Measurements from ENCODE around the gene KCTD15. TPM values are rescaled to one million over a fixed set of nuclear protein-coding genes. Genes with fewer than 3 reads are reported as not detected.

Gene KCTD15
- total and polyA plus RNA-seq, 2 donors (not counting 3 experiments of a cell fraction or from before 2014, with no cell fraction given): 49.5 to 51.8 TPM

- intact Hi-C loops (cut with micrococcal nuclease) (no loop called here), dilution Hi-C loops (cut with MboI; ENCODE audit: extremely low pct_ligation_motif_present, low sequenced_read_pairs) (no loop called here)
- ChIA-PET POLR2A (no interaction called here), CTCF (interaction anchor here (3.0 to 6.2 kb wide), 2 partner anchors 215 to 315 kb away, joined by 21 to 219 read pairs; no protein-coding TSS in a partner anchor)
- BruUV-seq (replicated peaks): no TSS peak
- no peak overlapping the region for H3K4me3 ChIP-seq (replicated peaks in 1 of 3; ENCODE audit: insufficient read depth in 1 of 3, low read depth in 1 of 3, low read length in 3 of 3)
- H3K4me2 ChIP-seq (ENCODE audit: insufficient read depth, low read length): no peak overlapping the region
- no peaks in the 10 kb centered on the region for H3K79me2 ChIP-seq (ENCODE audit: control insufficient read depth, insufficient read depth, low read length)
- FAIRE-seq: no peak
- H3K27me3 ChIP-seq (ENCODE audit: control insufficient read depth in 2 of 2, insufficient read depth in 2 of 2, low read length in 2 of 2): peaks cover 0 to 4% of the 10 kb centered on the region in 2 experiments
- H3K4me1 ChIP-seq (ENCODE audit: control insufficient read depth, extremely low read depth, insufficient read depth, low read length): peaks cover 14% of the 10 kb centered on the region
- H3K36me3 ChIP-seq (ENCODE audit: control insufficient read depth in 2 of 2, extremely low read depth in 1 of 2, insufficient read depth in 2 of 2, low read length in 2 of 2): no peaks in the 10 kb centered on the region
- no peak overlapping the region for H3K27ac ChIP-seq (ENCODE audit: insufficient read depth, low read depth, low read length)
- no peaks in the 10 kb centered on the region for H4K20me1 ChIP-seq (replicated peaks; ENCODE audit: control insufficient read depth, extremely low read depth, insufficient read depth, low read length)
- H3K9ac ChIP-seq (replicated peaks; ENCODE audit: extremely low read depth, insufficient read depth, low read length): no peak overlapping the region
- no peak overlapping the region for H2AFZ ChIP-seq (ENCODE audit: low read depth, low read length)
- H3K9me3 ChIP-seq (replicated peaks; ENCODE audit: control insufficient read depth, insufficient read depth, low read length): no peaks in the 10 kb centered on the region
- TF ChIP-seq POLR2A (IDR thresholded peaks at IDR 0.05; ENCODE audit: low read depth, low read length): no peak
- TF ChIP-seq MAX (IDR thresholded peaks at IDR 0.05; ENCODE audit: insufficient read depth, insufficient read length): no peak
- TF ChIP-seq, protein P1, sequence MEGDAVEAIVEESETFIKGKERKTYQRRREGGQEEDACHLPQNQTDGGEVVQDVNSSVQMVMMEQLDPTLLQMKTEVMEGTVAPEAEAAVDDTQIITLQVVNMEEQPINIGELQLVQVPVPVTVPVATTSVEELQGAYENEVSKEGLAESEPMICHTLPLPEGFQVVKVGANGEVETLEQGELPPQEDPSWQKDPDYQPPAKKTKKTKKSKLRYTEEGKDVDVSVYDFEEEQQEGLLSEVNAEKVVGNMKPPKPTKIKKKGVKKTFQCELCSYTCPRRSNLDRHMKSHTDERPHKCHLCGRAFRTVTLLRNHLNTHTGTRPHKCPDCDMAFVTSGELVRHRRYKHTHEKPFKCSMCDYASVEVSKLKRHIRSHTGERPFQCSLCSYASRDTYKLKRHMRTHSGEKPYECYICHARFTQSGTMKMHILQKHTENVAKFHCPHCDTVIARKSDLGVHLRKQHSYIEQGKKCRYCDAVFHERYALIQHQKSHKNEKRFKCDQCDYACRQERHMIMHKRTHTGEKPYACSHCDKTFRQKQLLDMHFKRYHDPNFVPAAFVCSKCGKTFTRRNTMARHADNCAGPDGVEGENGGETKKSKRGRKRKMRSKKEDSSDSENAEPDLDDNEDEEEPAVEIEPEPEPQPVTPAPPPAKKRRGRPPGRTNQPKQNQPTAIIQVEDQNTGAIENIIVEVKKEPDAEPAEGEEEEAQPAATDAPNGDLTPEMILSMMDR (IDR thresholded peaks at IDR 0.05; ENCODE audit: extremely low read depth in 1 of 2, insufficient read depth in 1 of 2, low read depth in 1 of 2, low read length in 2 of 2): no peak
- TF ChIP-seq FOS (IDR thresholded peaks at IDR 0.05; ENCODE audit: borderline replicate concordance, insufficient read depth, low read length): no peak
- TF ChIP-seq MYC (IDR thresholded peaks at IDR 0.05; ENCODE audit: low read depth, low read length): no peak
- no peak for TF ChIP-seq GATA2 (IDR thresholded peaks at IDR 0.05; ENCODE audit: insufficient read depth, insufficient read length, low read depth, low read length)
- TF ChIP-seq POLR2AphosphoS5 (IDR thresholded peaks at IDR 0.05; ENCODE audit: insufficient read depth, low read depth, low read length): no peak
- no peak for TF ChIP-seq EZH2 (IDR thresholded peaks at IDR 0.05; ENCODE audit: borderline replicate concordance, low read depth, low read length, severe bottlenecking)
- TF ChIP-seq JUN (IDR thresholded peaks at IDR 0.05; ENCODE audit: borderline replicate concordance, insufficient read depth, insufficient read length, low read depth): no peak
- H3K9me1 ChIP-seq (replicated peaks; ENCODE audit: control insufficient read depth, extremely low read depth, insufficient read depth, low read length): no peaks in the 10 kb centered on the region
- no peak for DNase-seq (ENCODE audit: low read depth, low spot score)
Observed at GRCh38 chr19:33781415-33781935, 15.2 kb upstream of the KCTD15 start.
